SK-N-DZ (cell line): ENCODE data around the gene NMNAT2.
"Not testable (repeated sequence)": the region's sequence is repeated elsewhere in the genome, so short reads cannot be mapped to it uniquely, and the experiment has no call there.

Source experiments
- DNase-seq: peaks from one replicate; pipeline ENCODE4 v3.0.0-alpha.2; 2015; ENCODE audit warnings: low spot score

NMNAT2 gene

GRCh38 chr1:183418696-183419095, 516 bp upstream of the NMNAT2 start:
- no peak for DNase-seq

GRCh38 chr1:183416850-183417771, 1.1 kb downstream of the NMNAT2 start:
- peak; percentile 62 for DNase-seq

GRCh38 chr1:183414365-183414764, 3.8 kb downstream of the NMNAT2 start:
- no peak for DNase-seq

- no peak for DNase-seq
Measured at GRCh38 chr1:183411091-183411490, 7.1 kb downstream of the NMNAT2 start.

DNA sequence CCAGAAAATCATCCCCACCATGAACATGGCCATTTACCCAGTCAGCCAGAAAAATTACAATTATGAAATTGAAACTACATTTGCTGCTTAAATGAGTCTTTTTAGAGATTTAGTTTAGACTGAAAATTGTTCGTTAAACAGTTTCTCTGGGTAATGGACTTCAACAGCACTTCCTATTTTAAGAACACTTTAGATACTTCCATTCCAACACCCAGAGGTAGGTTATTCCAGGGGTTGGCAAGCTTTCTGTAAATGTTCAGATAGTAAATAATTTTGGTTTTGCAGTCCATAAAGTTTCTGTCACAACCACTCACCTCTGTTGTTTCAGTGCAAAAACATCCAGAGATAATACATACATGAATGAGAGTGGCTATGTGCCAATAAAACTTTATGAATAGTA, 10.2 kb downstream of the NMNAT2 start:
- DNase-seq: no peak

DNA sequence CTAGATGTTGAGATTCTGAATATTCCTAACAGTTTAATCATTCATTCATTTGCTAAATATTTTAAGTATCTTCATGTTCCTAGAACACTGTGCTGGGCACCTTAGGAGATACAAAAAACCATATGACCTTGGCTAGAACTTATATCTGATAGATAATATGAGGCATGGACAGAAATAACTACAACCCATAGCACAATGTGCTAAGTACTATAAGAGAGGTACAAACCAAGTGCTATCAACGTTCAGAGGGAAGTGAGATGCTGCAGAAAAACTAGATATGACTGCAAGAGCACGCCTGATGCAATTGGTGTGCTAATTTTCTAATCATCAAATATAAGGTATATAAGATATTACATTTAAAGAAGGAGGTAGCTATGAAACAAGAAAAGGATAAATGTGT, 10.7 kb downstream of the NMNAT2 start:
- DNase-seq: no peak

DNA sequence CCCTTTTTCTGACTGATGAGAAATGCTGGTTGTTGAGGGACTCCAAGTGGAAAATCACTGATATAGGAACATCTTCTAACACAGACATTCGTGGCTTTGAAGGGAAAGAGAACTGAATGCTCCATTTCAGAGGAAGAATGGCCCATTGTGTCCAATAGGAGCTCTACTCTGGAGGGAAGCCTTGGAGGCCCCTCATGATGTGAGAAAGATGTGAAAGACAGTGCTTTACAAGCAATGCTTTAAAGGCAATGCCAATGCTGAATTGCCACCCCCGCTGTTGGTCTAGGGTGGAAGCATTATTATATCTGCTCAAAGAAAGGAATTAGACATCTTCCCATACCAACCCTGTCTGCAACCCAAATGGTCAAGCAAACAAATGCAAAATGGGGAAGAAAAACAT, 13.7 kb downstream of the NMNAT2 start:
- DNase-seq: no peak

DNA sequence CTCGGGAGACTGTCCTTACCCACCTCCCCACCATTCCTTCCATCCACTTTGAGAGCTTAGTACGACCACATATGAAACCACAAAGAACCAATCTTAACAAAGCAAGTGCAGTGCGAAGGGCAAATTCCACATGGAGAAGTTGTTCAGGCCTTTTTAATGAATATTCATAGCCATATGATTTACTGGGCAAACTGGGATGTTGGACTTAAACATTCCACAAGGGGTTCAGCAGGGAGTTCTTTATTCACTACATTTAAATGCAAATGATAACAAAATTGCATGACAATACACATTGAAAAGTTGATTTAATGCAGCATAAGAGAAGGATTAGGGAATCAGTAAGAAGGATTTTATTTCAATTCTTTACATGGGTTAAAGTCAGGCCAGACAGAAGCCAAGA, 14.7 kb downstream of the NMNAT2 start:
- DNase-seq: no peak

GRCh38 chr1:183401565-183401964, 16.6 kb downstream of the NMNAT2 start:
- not testable (repeated sequence) for DNase-seq

- no peak for DNase-seq
Measured at GRCh38 chr1:183394435-183394834, 23.7 kb downstream of the NMNAT2 start.

GRCh38 chr1:183391863-183392262, 26.3 kb downstream of the NMNAT2 start:
- no peak for DNase-seq

DNA sequence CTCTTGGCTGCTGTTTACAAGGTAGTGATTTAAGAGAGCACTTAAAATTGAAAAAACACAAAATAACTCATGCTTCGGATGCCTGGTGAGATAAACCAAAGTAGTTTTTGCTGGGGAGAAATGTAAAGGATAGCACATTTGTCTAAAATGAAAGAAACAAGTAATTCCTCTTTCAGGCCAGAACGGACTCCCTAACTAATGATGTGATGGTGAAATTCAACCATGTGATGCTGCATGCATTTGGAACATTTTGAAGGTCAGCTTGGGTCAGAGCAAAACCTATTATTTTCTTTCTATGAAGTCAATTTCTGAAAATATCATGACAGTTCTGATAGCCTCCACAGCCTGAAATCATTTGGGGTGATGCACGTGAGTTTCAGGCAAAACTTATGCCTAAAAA, 27.6 kb downstream of the NMNAT2 start:
- DNase-seq: no peak

DNA sequence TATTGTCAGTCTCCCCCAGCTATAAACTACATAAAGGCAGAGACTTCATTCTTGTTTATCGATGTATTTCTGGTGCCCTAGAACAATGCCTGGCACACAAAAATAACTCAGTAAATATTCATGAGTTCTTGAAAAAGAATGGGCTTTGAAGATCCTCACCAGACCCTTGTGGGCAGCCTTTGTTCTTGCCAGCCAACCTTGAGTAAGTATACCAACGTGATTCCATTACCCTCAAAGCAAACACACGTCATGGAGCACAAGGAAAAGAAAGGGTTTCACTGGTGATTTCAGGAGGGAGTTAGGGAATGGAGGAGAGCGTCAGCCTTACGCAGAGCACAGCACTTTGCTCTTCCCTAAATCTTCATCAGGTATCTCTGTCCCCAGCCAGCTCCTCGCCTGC, 29.4 kb downstream of the NMNAT2 start:
- no peak for DNase-seq

DNA sequence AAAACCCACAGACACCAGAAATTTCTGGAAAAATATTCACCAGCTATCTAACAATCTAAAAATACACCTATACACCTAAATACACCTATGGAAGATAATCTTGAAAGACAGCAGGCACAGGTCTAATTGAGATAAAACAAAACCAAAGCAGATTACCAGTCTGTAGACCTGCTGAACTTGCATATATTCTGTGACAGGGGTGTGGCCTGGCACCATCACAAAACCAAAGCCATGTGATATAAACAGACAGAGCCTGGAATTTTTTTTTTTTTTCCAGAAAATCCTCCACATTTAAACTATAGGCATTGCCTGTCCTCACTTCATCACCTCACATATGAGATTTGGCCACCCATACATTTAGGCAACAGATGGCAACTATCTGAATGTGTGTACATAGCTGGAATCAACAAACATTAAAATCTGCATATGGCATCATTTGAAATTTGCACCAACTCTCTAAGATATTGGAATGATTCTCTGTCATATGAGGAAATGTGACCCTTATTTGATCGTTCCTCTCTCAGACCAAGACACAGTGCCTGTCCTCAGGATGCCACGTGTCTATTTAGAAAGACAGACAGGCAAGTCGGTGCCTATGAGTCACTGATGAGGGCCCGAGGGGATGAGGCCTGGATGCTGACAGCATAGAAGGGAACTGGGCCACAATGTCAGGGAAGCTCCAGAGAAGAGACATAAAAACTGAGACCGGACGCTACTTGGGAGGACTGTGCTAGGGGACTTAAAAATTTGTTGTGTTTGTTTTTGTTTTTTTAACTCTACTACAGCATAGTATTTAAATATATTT, 32.6 kb downstream of the NMNAT2 start:
- DNase-seq: no peak

DNA sequence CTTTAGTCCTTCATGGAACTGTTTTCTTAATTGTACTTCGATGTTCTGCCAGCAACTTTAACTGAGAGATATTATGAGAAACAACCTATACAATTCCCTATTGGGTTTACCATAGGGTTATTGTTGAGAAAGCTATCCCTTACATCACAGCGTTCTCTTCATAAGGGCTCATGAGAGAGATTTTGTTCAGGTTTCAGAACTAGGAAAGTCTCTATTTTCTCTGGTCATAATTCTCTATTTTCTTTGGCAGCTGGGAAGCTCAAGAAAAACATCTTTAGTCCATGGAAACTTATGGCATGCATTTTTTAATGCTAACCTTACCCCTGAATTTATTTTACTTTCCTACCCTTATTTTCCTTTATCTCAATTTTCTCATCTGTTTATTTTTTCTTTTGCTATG, 38.2 kb downstream of the NMNAT2 start:
- DNase-seq: no peak

GRCh38 chr1:183375381-183375780, 42.8 kb downstream of the NMNAT2 start:
- no peak for DNase-seq

GRCh38 chr1:183374825-183375224, 43.4 kb downstream of the NMNAT2 start:
- no peak for DNase-seq

- no peak for DNase-seq
Measured at GRCh38 chr1:183372586-183373230, 45.5 kb downstream of the NMNAT2 start.

GRCh38 chr1:183370399-183371058, 47.7 kb downstream of the NMNAT2 start:
- DNase-seq: no peak

- no peak for DNase-seq
Measured at GRCh38 chr1:183368213-183369108, 49.7 kb downstream of the NMNAT2 start.

DNA sequence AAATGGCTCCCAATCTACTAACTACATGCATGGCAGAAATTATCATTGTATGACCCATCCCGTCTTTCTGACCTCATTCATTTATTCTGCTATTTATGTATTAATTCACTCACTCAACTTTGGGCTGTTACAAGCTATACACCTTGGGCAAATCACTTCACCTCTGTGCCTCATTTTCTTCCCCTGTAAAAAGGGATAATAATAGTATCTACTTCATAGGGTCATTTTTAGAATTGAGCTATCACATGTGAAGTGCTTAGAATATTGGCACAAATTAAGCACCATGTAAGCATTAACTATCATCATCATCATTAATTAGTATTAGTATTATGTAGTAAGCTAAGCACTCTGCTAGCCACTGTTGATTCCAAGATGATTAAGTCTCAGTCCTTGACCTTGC, 52.1 kb downstream of the NMNAT2 start:
- DNase-seq: no peak
